GM12878 (cell line): ENCODE results near the gene INSC. TPM values are rescaled to one million over a fixed set of nuclear protein-coding genes. Genes with fewer than 3 reads are reported as not detected.

ENCODE experiments used
- ATAC-seq: fragments of 200-7000 bp; cut with Tn5 transposase; 3 replicates; pipeline ENCODE4 v1.9.1; 2020; ENCODE audit warnings: mild to moderate bottlenecking, moderate library complexity
- BruUV-seq: library from RNA; stranded (reverse); fragments of 400-500 nt; replicated peaks from 2 replicates; lab custom pipeline; 2021; lab: Mats Ljungman, UMichigan
- CTCF ChIA-PET: fragments of 300-600 bp; sonication (Branson Sonifier 250); formaldehyde crosslinking; extraction: SDS; loops from one replicate; lab custom pipeline; 2021; ENCODE audit warnings: inconsistent platforms; lab: Yijun Ruan, JAX
- POLR2A ChIA-PET: fragments of 350-600 bp; formaldehyde crosslinking; extraction: SDS; loops from one replicate; lab custom pipeline; 2021; ENCODE audit warnings: inconsistent platforms; lab: Charles Lee
- RAD21 ChIA-PET: fragments of 300-600 bp; sonication (Branson Sonifier 250); formaldehyde crosslinking; loops from one replicate; lab custom pipeline; 2023; ENCODE audit warnings: antibody characterized with exemption; ENCODE audit not compliant: unreplicated experiment; lab: Charles Lee
- SMC1A ChIA-PET: fragments of 300-600 bp; sonication (Branson Sonifier 250); formaldehyde crosslinking; loops from one replicate; lab custom pipeline; 2023; ENCODE audit not compliant: unreplicated experiment, uncharacterized antibody; lab: Charles Lee
- DNase-seq: peaks from one replicate; pipeline ENCODE4 v3.0.0-alpha.2; 2011; ENCODE audit warnings: low read depth, low spot score
- FAIRE-seq: peaks from 3 replicates; lab custom pipeline; 2011; peaks lifted over from hg19 to GRCh38; lab: Jason Lieb, UNC
- H2AFZ ChIP-seq: 2 replicates; pipeline ENCODE4 v1.6.0; 2011; ENCODE audit warnings: low read depth, low read length, control low read depth; ENCODE audit not compliant: control insufficient read depth
- H3K27ac ChIP-seq: 2 replicates; pipeline ENCODE4 v1.5.1; 2011; ENCODE audit warnings: control low read depth; ENCODE audit not compliant: control insufficient read depth, insufficient read depth
- H3K27me3 ChIP-seq, 2 experiments: replicated peaks in 1 of 2; 2 replicates each; pipeline versions ENCODE4 v1.6.0 to v1.6.1; 2011; ENCODE audit warnings: low read length in 1 of 2; ENCODE audit not compliant: control insufficient read depth in 2 of 2, insufficient read depth in 2 of 2
- H3K36me3 ChIP-seq, 2 experiments: 2 replicates each; pipeline ENCODE4 v1.5.1; 2011; ENCODE audit warnings: low read length in 1 of 2; ENCODE audit not compliant: control insufficient read depth in 2 of 2, insufficient read depth in 2 of 2
- H3K4me1 ChIP-seq: 2 replicates; pipeline ENCODE4 v1.6.1; 2011; ENCODE audit warnings: mild to moderate bottlenecking, low read length, moderate library complexity, mixed read lengths; ENCODE audit not compliant: control insufficient read depth, insufficient read depth
- H3K4me2 ChIP-seq: 2 replicates; pipeline ENCODE4 v1.6.0; 2011; ENCODE audit warnings: control low read depth; ENCODE audit not compliant: control insufficient read depth, insufficient read depth
- H3K4me3 ChIP-seq: fragments of 200-600 bp; sonication (generic); 2 replicates; pipeline ENCODE4 v1.5.1; 2016
- H3K79me2 ChIP-seq: 2 replicates; pipeline ENCODE4 v1.6.0; 2011; ENCODE audit warnings: low read length; ENCODE audit not compliant: control insufficient read depth, insufficient read depth
- H3K9ac ChIP-seq: 2 replicates; pipeline ENCODE4 v1.8.0; 2011; ENCODE audit warnings: low read length, control low read depth, mixed read lengths; ENCODE audit not compliant: control insufficient read depth, insufficient read depth
- H3K9me3 ChIP-seq: replicated peaks from 3 replicates; pipeline ENCODE4 v1.5.1; 2011; ENCODE audit warnings: mild to moderate bottlenecking, low read length; ENCODE audit not compliant: control insufficient read depth, insufficient read depth
- H4K20me1 ChIP-seq: 2 replicates; pipeline ENCODE4 v1.6.0; 2011; ENCODE audit not compliant: control insufficient read depth, insufficient read depth
- CEBPB ChIP-seq, 2 experiments: fragments of 150-350 bp in 1 of 2; IDR thresholded peaks; 2 replicates each; pipeline ENCODE4 v1.6.1; 2012 to 2014; ENCODE audit warnings: low read depth in 2 of 2, low read length in 2 of 2, borderline replicate concordance in 1 of 2, inconsistent platforms in 1 of 2
- ESRRA ChIP-seq: IDR thresholded peaks from 2 replicates; pipeline ENCODE4 v1.6.1; 2012; ENCODE audit warnings: mild to moderate bottlenecking, low read length, improper control_type of control experiment
- ETV6 ChIP-seq, 2 experiments: fragments of 450-650 bp in 1 of 2; IDR thresholded peaks in 1 of 2; conservative IDR thresholded peaks in 1 of 2; 2 replicates each; pipeline ENCODE4 v1.6.1; 2014; ENCODE audit warnings: antibody characterized with exemption in 1 of 2, borderline replicate concordance in 1 of 2, low read depth in 1 of 2, mild to moderate bottlenecking in 1 of 2, moderate library complexity in 1 of 2
- EZH2 ChIP-seq: IDR thresholded peaks from 2 replicates; pipeline ENCODE4 v1.6.1; 2012; ENCODE audit warnings: low read depth, mild to moderate bottlenecking, control low read depth, inconsistent platforms, low read length, borderline replicate concordance; ENCODE audit not compliant: control insufficient read depth
- GATAD2B ChIP-seq: fragments of 450-650 bp; conservative IDR thresholded peaks from 2 replicates; pipeline ENCODE4 v1.6.1; 2017; ENCODE audit warnings: low read depth, mild to moderate bottlenecking, moderate library complexity
- HCFC1 ChIP-seq: fragments of 150-350 bp; IDR thresholded peaks from 2 replicates; pipeline ENCODE4 v1.6.1; 2014; ENCODE audit warnings: low read length
- MXI1 ChIP-seq: fragments of 150-350 bp; IDR thresholded peaks from 2 replicates; pipeline ENCODE4 v1.6.1; 2011; ENCODE audit warnings: low read depth, mild to moderate bottlenecking, inconsistent platforms, low read length, improper control_type of control experiment
- POLR2AphosphoS5 ChIP-seq: IDR thresholded peaks from 2 replicates; pipeline ENCODE4 v1.6.1; 2011; ENCODE audit warnings: mild to moderate bottlenecking, low read length, inconsistent platforms
- RFX5 ChIP-seq: IDR thresholded peaks from 2 replicates; pipeline ENCODE4 v1.6.1; 2011; ENCODE audit warnings: low read depth, low read length, improper control_type of control experiment
- WGBS: methylation state at CpG from one replicate; pipeline ENCODE4 v1.1.6; 2016; ENCODE audit warnings: low lambda C conversion rate; ENCODE audit not compliant: insufficient replicate concordance, insufficient coverage; ENCODE audit errors: missing lambda C conversion rate; 5-methylcytosine and 5-hydroxymethylcytosine counted together
- in situ Hi-C: fragments of 300-500 bp; cut with MboI; formaldehyde crosslinking; loops from 9 replicates; pipeline ENCODE4 v1.14.3; 2018; ENCODE audit warnings: mixed read lengths
- intact Hi-C: fragments of 100-400 bp; cut with micrococcal nuclease; formaldehyde crosslinking; loops from one replicate; pipeline ENCODE4 v1.14.2; 2022; ENCODE audit not compliant: unreplicated experiment
- polyA plus RNA-seq, 11 experiments: library from polyadenylated mRNA; depleted of rRNA in 4 of 11; unstranded in 6 of 11; stranded (reverse) in 5 of 11; fragments of >200 nt; fragmentation: Nextera tagmentation in 4 of 11; fragmentation: Illumina TruSeq in 1 of 11; extraction: Ambion mirVana in 4 of 11; extraction: Trizol in 1 of 11; gene quantifications; 1 replicate in 1 of 11; 2 replicates in 10 of 11; pipeline versions ENCODE4 v1.2.1 to v1.2.3, GENCODE V29; 2011 to 2016; ENCODE audit warnings: inconsistent platforms in 2 of 11, missing spikeins in 2 of 11, low read depth in 1 of 11
- total RNA-seq, 4 experiments: library from RNA; depleted of rRNA in 3 of 4; stranded (reverse); fragments of >200 nt in 3 of 4; fragmentation: Illumina TruSeq in 1 of 4; extraction: Trizol in 1 of 4; gene quantifications; 2 replicates each; pipeline versions ENCODE4 v1.2.1 to v1.2.3, GENCODE V29; 2013 to 2021
- TF ChIP-seq, protein P1 (sequence below): IDR thresholded peaks from 2 replicates; pipeline ENCODE4 v1.6.1; 2012; ENCODE audit warnings: low read depth, low read length, improper control_type of control experiment
- TF ChIP-seq, protein P2 (sequence below): fragments of 450-650 bp; conservative IDR thresholded peaks from 2 replicates; pipeline ENCODE4 v1.6.1; 2017; ENCODE audit warnings: mild to moderate bottlenecking, moderate library complexity

The INSC gene
- total and polyA plus RNA-seq, 10 of the 15 experiments (the other 5 are each of a cell fraction or from before 2014, with no cell fraction given): 0.13 to 0.33 TPM; not detected in 8

DNA sequence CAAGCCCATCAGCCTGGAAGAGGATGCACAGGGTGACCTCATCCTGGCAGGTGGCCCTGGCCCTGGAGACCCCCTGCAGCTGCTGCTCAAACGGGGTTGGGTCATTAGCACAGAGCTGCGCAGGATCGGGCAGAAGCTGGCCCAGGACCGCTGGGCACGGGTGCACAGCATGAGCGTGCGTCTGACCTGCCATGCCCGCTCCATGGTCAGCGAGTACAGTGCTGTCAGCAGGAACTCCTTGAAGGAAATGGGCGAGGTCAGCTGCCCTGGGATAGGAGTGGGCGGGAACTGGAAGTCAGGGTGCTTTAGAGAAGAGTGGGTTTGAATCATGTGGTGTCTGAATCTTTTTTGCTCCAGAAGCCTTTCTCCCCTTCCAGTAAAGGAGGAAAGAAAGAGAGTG is 61.1 kb downstream of the INSC start (continued):
- no peak for TF ChIP-seq ETV6 (conservative IDR thresholded peaks at IDR 0.05 in 1 of 2, IDR thresholded peaks at IDR 0.05 in 1 of 2; ENCODE audit: borderline replicate concordance in 1 of 2, low read depth in 1 of 2)

DNA sequence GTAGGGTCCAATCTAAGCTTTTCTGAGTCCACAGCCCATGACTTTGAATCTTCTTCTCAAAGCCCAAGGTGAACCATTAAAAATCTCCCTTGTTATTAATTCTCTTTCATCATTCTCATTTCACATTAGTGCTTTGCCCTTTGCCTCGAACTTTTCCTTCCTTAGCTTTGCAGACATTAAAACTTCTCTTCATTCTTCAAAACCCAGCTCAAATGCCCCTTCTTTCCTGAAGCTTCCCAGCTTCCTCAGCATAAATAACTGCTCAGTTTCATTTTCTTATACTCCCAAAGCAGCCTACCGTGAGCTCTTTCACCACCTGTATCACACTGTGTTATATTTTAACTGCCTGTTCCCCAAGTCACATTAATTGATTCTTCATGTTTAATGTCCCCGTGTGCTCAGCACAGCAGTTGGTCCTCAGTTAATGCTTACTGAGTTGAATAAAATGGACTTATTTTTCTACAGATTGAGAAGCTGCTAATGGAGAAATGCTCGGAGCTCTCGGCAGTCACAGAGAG is 62.0 kb downstream of the INSC start:
- ATAC-seq (no peak), DNase-seq (no peak), FAIRE-seq (no peak)
- POLR2A ChIA-PET: no interaction called here
- no TSS peak for BruUV-seq
- no peaks in the 10 kb centered on the region for H4K20me1 ChIP-seq
- RAD21 ChIA-PET: no interaction called here
- intact Hi-C loops: no loop called here
- no peaks in the 10 kb centered on the region for H3K79me2 ChIP-seq
- no peak overlapping the region for H3K4me2 ChIP-seq
- no peak overlapping the region for H3K9ac ChIP-seq
- no peak overlapping the region for H2AFZ ChIP-seq
- H3K4me3 ChIP-seq: no peak overlapping the region
- in situ Hi-C loops: no loop called here
- no peaks in the 10 kb centered on the region; a peak in 1 of 4 replicates for H3K27me3 ChIP-seq
- H3K4me1 ChIP-seq: no peaks in the 10 kb centered on the region; the same call in 1 of the 2 replicates
- H3K27ac ChIP-seq: no peak overlapping the region
- SMC1A ChIA-PET: interaction anchor here (0.5 kb wide), 1 partner anchor 1275 kb away, joined by 3 read pairs; no protein-coding TSS in a partner anchor
- no peaks in the 10 kb centered on the region for H3K9me3 ChIP-seq
- no peaks in the 10 kb centered on the region for H3K36me3 ChIP-seq
- TF ChIP-seq EZH2 (no peak), POLR2AphosphoS5 (no peak), MXI1 (no peak), HCFC1 (no peak), ESRRA (no peak), RFX5 (no peak), CEBPB (IDR thresholded peaks at IDR 0.05; ENCODE audit: borderline replicate concordance in 1 of 2, low read depth in 2 of 2, low read length in 2 of 2) (no peak), GATAD2B (no peak)
- TF ChIP-seq, protein P1, sequence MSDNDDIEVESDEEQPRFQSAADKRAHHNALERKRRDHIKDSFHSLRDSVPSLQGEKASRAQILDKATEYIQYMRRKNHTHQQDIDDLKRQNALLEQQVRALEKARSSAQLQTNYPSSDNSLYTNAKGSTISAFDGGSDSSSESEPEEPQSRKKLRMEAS: no peak
- TF ChIP-seq, protein P2, sequence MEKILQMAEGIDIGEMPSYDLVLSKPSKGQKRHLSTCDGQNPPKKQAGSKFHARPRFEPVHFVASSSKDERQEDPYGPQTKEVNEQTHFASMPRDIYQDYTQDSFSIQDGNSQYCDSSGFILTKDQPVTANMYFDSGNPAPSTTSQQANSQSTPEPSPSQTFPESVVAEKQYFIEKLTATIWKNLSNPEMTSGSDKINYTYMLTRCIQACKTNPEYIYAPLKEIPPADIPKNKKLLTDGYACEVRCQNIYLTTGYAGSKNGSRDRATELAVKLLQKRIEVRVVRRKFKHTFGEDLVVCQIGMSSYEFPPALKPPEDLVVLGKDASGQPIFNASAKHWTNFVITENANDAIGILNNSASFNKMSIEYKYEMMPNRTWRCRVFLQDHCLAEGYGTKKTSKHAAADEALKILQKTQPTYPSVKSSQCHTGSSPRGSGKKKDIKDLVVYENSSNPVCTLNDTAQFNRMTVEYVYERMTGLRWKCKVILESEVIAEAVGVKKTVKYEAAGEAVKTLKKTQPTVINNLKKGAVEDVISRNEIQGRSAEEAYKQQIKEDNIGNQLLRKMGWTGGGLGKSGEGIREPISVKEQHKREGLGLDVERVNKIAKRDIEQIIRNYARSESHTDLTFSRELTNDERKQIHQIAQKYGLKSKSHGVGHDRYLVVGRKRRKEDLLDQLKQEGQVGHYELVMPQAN: no peak
- 23% methylated on average over 5 of the region's 5 CpGs for WGBS
- CTCF ChIA-PET: interaction anchor here (1.0 to 1.3 kb wide), 2 partner anchors 17 to 102 kb away, joined by 3 read pairs; no protein-coding TSS in a partner anchor
